K562 (cell line): ENCODE results near the gene XPC. TPM values are rescaled to one million over a fixed set of nuclear protein-coding genes. Genes with fewer than 3 reads are reported as not detected.
A peak's percentile ranks its signal among the peaks of the same experiment; 100 is the strongest.

ENCODE experiments used
- ARID1B ChIP-seq: fragments of 450-650 bp; IDR thresholded peaks from 2 replicates; pipeline ENCODE4 v1.6.1; 2016; ENCODE audit warnings: antibody characterized with exemption, mild to moderate bottlenecking, inconsistent platforms
- CBX8 ChIP-seq: fragments of 200-600 bp; sonication (generic); IDR thresholded peaks from 2 replicates; pipeline ENCODE4 v1.6.1; 2012; ENCODE audit warnings: borderline replicate concordance, mixed run types, low read depth, mild to moderate bottlenecking, moderate library complexity, mixed read lengths, low read length, control low read depth, inconsistent platforms; ENCODE audit not compliant: poor library complexity, severe bottlenecking; ENCODE audit errors: extremely low read depth
- ETV6 ChIP-seq, 3 experiments: fragments of 150-350 bp in 1 of 3; sonication (generic) in 1 of 3; formaldehyde crosslinking in 1 of 3; IDR thresholded peaks; 2 replicates each; pipeline versions ENCODE4 v1.6.1 to v1.8.0; 2014 to 2022; ENCODE audit warnings: borderline replicate concordance in 2 of 3, low read depth in 2 of 3, antibody characterized with exemption in 1 of 3, low read length in 1 of 3, mild to moderate bottlenecking in 1 of 3, missing genetic modification reagents in 1 of 3
- FOSL1 ChIP-seq: fragments of 200-800 bp; sonication (Bioruptor generic); conservative IDR thresholded peaks from 2 replicates; pipeline ENCODE4 v1.6.1; 2016; ENCODE audit warnings: missing genetic modification characterization, missing compliant biosample characterization
- FOXA3 ChIP-seq, 2 experiments: fragments of 450-650 bp in 1 of 2; sonication (generic) in 1 of 2; formaldehyde crosslinking; IDR thresholded peaks in 1 of 2; conservative IDR thresholded peaks in 1 of 2; 2 replicates each; pipeline versions ENCODE4 v1.4.0 to v1.8.0; 2020 to 2022; ENCODE audit warnings: mild to moderate bottlenecking in 2 of 2, missing genetic modification reagents in 1 of 2
- JUND ChIP-seq, 2 experiments: IDR thresholded peaks; 2 replicates in 1 of 2; 3 replicates in 1 of 2; pipeline ENCODE4 v1.6.1; 2011; ENCODE audit warnings: borderline replicate concordance in 2 of 2, low read depth in 2 of 2, low read length in 2 of 2, improper control_type of control experiment in 1 of 2, missing biosample characterization in 1 of 2, missing genetic modification characterization in 1 of 2, missing genetic modification reagents in 1 of 2
- MCM7 ChIP-seq, 2 experiments: fragments of 450-650 bp; IDR thresholded peaks; 2 replicates each; pipeline ENCODE4 v1.6.1; 2016 to 2018
- MEIS2 ChIP-seq: fragments of 450-650 bp; IDR thresholded peaks from 2 replicates; pipeline ENCODE4 v1.6.1; 2014; ENCODE audit warnings: mild to moderate bottlenecking; ENCODE audit not compliant: partially characterized antibody
- RNF2 ChIP-seq: sonication (generic); IDR thresholded peaks from 2 replicates; pipeline ENCODE4 v1.6.1; 2016
- SAFB ChIP-seq: fragments of 200-400 bp; formaldehyde crosslinking; IDR thresholded peaks from 2 replicates; pipeline ENCODE4 v1.6.1; 2017; ENCODE audit warnings: low read depth, low read length, borderline replicate concordance
- SETDB1 ChIP-seq: IDR thresholded peaks from one replicate; pipeline ENCODE4 v1.6.1; 2012; ENCODE audit warnings: low read length, control low read depth, inconsistent platforms
- SOX6 ChIP-seq: fragments of 450-650 bp; IDR thresholded peaks from 2 replicates; pipeline ENCODE4 v1.6.1; 2014; ENCODE audit warnings: mild to moderate bottlenecking
- SP1 ChIP-seq: sonication (generic); formaldehyde crosslinking; IDR thresholded peaks from 2 replicates; pipeline ENCODE4 v1.8.1; 2022; ENCODE audit warnings: mild to moderate bottlenecking, missing genetic modification reagents
- TAF9B ChIP-seq: fragments of 450-650 bp; IDR thresholded peaks from 2 replicates; pipeline ENCODE4 v1.6.1; 2018; ENCODE audit warnings: mild to moderate bottlenecking; ENCODE audit not compliant: partially characterized antibody
- ZNF431 ChIP-seq: sonication (generic); formaldehyde crosslinking; IDR thresholded peaks from 2 replicates; pipeline ENCODE4 v1.8.0; 2022; ENCODE audit warnings: mild to moderate bottlenecking, missing genetic modification reagents
- ZNF589 ChIP-seq: fragments of 200-800 bp; sonication (Bioruptor generic); IDR thresholded peaks from 2 replicates; pipeline ENCODE4 v1.6.1; 2016; ENCODE audit warnings: low read depth, missing genetic modification characterization, missing compliant biosample characterization
- polyA plus RNA-seq, 8 experiments: library from polyadenylated mRNA; depleted of rRNA in 4 of 8; stranded (reverse) in 5 of 8; unstranded in 3 of 8; fragments of >200 nt; fragmentation: Nextera tagmentation in 2 of 8; fragmentation: Illumina TruSeq in 1 of 8; extraction: Ambion mirVana in 2 of 8; extraction: Trizol in 1 of 8; gene quantifications; 2 replicates each; pipeline versions ENCODE4 v1.2.1 to v1.2.3, GENCODE V29; 2011 to 2014; ENCODE audit warnings: inconsistent platforms in 1 of 8, missing spikeins in 1 of 8
- total RNA-seq, 7 experiments: library from RNA; depleted of rRNA in 6 of 7; stranded (reverse); fragments of >200 nt in 6 of 7; fragmentation: Illumina TruSeq in 2 of 7; extraction: Trizol in 2 of 7; gene quantifications; 2 replicates each; pipeline versions ENCODE4 v1.2.1 to v1.2.3, GENCODE V29; 2011 to 2021; ENCODE audit warnings: low replicate concordance in 1 of 7
- TF ChIP-seq, protein P1 (sequence below): fragments of 450-650 bp; IDR thresholded peaks from 2 replicates; pipeline ENCODE4 v1.6.1; 2016
- TF ChIP-seq, protein P2 (sequence below): sonication (generic); formaldehyde crosslinking; IDR thresholded peaks from 2 replicates; pipeline ENCODE4 v1.8.1; 2022; ENCODE audit warnings: missing genetic modification reagents
- TF ChIP-seq, protein P3 (sequence below): sonication (generic); formaldehyde crosslinking; IDR thresholded peaks from 2 replicates; pipeline ENCODE4 v1.8.1; 2023; ENCODE audit warnings: mild to moderate bottlenecking, missing genetic modification reagents

XPC gene
- total and polyA plus RNA-seq, 9 of the 15 experiments (the other 6 are each of a cell fraction or from before 2014, with no cell fraction given) = 3.8 to 54.7 (median 41.3) TPM

DNA sequence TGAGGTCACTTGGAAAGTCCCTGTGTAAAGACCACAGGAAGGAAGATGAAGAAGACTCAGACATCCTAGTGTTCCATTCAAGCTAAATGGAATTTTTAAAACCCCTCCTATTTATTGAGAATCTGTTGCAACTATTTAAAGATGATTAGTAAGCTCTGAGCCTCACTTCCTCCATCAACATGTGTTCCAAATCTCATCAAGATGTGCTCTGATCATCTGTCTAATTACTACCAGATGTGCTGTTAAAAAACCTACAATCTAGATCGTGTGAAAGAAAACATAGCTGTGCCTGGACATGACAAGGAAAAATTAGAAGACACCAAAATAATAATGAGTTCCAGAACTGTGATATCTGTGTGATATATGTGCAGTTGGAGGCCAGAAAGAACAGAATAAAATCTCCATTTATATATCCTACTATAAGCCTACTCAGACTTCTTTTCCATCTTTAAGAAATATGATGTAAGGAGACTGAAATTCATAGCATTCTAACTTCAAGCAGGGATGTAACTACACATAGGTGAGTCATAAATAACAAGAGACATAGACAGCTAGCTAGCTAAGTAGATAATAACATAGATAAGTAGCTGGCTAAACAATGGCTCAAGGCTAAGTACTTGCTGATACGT lies 7.8 kb downstream of the XPC start (continued):
- TF ChIP-seq, protein P1, sequence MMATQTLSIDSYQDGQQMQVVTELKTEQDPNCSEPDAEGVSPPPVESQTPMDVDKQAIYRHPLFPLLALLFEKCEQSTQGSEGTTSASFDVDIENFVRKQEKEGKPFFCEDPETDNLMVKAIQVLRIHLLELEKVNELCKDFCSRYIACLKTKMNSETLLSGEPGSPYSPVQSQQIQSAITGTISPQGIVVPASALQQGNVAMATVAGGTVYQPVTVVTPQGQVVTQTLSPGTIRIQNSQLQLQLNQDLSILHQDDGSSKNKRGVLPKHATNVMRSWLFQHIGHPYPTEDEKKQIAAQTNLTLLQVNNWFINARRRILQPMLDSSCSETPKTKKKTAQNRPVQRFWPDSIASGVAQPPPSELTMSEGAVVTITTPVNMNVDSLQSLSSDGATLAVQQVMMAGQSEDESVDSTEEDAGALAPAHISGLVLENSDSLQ = peak; percentile 85
- TF ChIP-seq MEIS2 = peak; percentile 92
- no peak for TF ChIP-seq CBX8
- no peak for TF ChIP-seq MCM7 (IDR thresholded peaks at IDR 0.05)
- TF ChIP-seq ZNF589 (CRISPR knock-in tag) = peak; percentile 80
- TF ChIP-seq FOSL1 (tag) = peak; percentile 93
- TF ChIP-seq, protein P2, sequence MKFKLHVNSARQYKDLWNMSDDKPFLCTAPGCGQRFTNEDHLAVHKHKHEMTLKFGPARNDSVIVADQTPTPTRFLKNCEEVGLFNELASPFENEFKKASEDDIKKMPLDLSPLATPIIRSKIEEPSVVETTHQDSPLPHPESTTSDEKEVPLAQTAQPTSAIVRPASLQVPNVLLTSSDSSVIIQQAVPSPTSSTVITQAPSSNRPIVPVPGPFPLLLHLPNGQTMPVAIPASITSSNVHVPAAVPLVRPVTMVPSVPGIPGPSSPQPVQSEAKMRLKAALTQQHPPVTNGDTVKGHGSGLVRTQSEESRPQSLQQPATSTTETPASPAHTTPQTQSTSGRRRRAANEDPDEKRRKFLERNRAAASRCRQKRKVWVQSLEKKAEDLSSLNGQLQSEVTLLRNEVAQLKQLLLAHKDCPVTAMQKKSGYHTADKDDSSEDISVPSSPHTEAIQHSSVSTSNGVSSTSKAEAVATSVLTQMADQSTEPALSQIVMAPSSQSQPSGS (CRISPR knock-in tag) = no peak
- TF ChIP-seq TAF9B = no peak
- peak; percentile 59; the same call in 1 of the 2 replicates for TF ChIP-seq JUND (IDR thresholded peaks at IDR 0.05; ENCODE audit: borderline replicate concordance, low read depth, low read length)
- TF ChIP-seq JUND (tag; IDR thresholded peaks at IDR 0.05; ENCODE audit: borderline replicate concordance, low read depth, low read length) = peak; percentile 12; the same call in 1 of the 3 replicates
- no peak for TF ChIP-seq SAFB
- TF ChIP-seq SP1 (CRISPR knock-in tag) = no peak
- no peak; the same call in 1 of the 2 replicates for TF ChIP-seq ARID1B
- TF ChIP-seq SOX6 = peak; percentile 84
- TF ChIP-seq ETV6 (IDR thresholded peaks at IDR 0.05; ENCODE audit: borderline replicate concordance in 1 of 2, low read depth in 2 of 2, low read length in 1 of 2) = no peak
- no peak for TF ChIP-seq ETV6 (CRISPR knock-in tag; IDR thresholded peaks at IDR 0.05; ENCODE audit: borderline replicate concordance)
- TF ChIP-seq, protein P3, sequence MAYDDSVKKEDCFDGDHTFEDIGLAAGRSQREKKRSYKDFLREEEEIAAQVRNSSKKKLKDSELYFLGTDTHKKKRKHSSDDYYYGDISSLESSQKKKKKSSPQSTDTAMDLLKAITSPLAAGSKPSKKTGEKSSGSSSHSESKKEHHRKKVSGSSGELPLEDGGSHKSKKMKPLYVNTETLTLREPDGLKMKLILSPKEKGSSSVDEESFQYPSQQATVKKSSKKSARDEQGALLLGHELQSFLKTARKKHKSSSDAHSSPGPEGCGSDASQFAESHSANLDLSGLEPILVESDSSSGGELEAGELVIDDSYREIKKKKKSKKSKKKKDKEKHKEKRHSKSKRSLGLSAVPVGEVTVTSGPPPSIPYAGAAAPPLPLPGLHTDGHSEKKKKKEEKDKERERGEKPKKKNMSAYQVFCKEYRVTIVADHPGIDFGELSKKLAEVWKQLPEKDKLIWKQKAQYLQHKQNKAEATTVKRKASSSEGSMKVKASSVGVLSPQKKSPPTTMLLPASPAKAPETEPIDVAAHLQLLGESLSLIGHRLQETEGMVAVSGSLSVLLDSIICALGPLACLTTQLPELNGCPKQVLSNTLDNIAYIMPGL (CRISPR knock-in tag) = no peak
- no peak for TF ChIP-seq SETDB1
- no peak for TF ChIP-seq FOXA3 (CRISPR knock-in tag; conservative IDR thresholded peaks at IDR 0.05 in 1 of 2, IDR thresholded peaks at IDR 0.05 in 1 of 2)
- TF ChIP-seq RNF2 = no peak
- TF ChIP-seq ZNF431 (CRISPR knock-in tag) = no peak
